NCI-H1092 (cell line): Measurements from ENCODE around the gene SNAP25.
A peak's percentile ranks its signal among the peaks of the same experiment; 100 is the strongest.

ENCODE experiments used
- DNase-seq: peaks from one replicate; lab custom pipeline; 2025; lab: John Stamatoyannopoulos, UW

The SNAP25 gene

DNA sequence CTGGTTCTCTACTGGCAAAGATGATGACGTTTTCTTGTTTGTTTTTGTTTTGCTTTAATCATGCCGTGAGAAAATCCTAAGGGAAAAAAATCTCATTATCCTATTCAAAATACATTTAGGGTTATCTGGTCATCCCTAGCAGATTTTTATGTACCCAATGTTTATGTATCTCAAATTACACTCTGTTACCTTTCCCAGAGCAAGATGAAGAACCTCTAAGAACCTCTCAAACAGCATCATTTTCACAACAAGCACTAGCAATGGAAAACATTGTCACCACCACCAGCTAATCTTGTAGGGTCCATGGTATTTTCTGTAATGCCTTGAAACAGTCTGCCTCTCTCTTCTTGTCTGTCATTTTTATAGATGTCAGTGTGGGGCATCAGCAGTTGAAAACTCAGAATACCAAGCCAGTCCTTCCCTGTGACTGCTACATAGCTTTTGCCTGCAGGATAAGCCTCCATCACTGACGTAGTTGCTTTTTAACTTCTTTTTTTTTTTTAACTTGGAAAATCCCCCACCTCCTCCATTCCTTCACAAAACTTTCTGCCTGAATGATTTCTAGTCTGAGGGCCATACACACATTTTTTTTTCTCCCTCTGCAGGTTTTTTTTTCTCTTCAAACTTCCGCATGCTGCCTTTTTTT is 2.4 kb upstream of the SNAP25 start:
- DNase-seq = no peak

DNA sequence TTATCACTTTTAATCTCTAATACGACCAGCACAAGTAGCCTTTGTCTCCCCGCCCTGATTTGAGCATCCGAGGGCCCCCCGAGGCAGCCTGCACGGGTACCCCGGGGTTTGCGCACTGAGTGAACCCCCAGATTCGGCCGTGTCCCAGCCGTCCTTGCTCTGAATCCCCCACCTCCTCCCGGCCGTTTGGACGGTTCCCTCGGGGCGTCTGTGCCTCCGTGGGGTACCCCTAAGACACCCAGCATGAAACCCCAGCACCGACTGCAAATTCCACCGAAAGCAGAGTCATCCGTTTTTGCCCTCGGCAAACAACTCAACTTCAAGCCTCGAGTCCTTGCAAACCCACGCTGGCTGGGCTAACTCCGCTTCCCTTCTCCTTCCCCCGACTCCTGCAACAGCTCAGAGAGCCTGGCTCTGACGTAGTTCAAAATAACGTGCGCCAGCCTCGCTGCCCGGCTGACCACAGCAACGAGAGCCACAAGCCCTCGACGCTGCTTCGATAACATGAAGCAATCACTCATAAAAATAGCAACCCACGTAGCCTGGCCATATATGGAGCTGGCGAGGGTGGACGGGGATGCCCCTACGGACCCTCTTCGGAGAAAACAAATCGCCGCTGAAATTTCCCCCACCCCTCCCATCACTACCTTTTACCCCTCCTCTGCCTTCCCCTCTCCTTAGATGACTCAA is 764 bp upstream of the SNAP25 start:
- peak; percentile 40 for DNase-seq

DNA sequence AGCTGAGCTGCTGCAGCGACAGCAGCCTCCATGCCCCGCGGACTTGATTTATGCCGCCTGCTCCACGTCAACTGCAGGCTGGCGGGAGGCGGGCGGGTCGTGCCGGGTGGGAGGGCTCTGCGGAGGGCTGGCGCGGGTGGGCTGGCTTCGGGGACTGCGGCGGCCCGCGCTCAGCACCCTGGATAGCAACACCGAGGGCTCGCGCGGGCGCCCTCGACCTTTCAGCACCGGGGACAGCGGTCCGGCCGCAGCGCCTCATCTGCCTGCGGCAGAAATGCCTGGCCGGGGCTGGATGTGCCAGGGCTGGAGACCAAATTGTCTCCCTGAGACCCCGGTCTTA is 792 bp downstream of the SNAP25 start:
- DNase-seq = peak; percentile 72

DNA sequence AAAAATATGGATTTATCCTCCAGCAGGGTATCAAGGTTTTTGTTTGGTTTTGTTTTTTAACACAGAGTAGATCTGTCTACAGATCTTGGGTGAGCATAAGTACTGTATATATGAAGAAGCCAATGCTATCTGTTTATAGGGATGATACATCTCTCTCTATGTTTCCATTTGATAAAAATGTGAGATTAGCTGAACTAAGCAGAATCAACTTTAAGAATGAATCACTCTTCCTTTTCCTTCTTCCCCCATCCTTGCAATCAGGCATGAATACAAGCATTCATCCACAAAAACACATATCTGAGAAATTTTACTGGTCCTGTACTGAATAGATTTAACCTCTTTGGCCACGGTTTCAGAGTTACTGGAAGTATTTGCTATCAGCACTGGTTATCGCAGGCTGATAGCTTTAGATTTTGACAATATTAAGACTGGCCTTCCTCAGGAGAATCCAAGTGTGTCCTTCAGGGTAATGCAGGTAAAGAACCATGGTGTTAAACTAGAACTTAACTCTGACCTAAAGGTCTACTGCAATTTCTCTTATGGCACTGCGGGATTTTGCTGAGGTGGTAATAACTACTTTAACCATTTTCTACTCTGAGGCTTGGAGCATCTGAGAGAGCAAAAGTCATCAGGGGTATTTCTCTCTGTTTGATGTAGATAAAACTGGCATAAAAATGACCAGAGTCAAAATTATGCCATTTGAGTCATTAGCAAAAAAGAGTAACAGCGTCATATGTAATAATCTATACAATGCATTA is 1.5 kb downstream of the SNAP25 start:
- no peak for DNase-seq

DNA sequence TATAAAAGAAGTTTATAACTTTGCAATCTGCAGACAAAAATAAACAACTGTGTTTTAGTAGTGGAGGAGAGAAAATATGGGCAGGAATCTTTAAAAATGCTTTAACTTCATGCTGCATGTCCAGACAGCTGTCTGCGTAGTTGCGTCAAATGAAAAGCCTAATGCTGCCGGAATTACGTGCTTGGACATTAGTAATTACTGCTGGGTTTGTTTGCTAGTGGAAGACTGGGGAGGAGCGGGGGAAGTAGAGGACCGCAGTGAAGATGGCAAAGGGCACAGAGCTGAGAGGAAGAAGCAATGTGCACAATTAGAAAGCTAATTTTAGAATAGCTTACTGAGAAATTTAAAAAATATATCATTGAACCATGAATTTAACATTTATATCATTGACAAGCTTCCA is 2.4 kb downstream of the SNAP25 start:
- DNase-seq = no peak

DNA sequence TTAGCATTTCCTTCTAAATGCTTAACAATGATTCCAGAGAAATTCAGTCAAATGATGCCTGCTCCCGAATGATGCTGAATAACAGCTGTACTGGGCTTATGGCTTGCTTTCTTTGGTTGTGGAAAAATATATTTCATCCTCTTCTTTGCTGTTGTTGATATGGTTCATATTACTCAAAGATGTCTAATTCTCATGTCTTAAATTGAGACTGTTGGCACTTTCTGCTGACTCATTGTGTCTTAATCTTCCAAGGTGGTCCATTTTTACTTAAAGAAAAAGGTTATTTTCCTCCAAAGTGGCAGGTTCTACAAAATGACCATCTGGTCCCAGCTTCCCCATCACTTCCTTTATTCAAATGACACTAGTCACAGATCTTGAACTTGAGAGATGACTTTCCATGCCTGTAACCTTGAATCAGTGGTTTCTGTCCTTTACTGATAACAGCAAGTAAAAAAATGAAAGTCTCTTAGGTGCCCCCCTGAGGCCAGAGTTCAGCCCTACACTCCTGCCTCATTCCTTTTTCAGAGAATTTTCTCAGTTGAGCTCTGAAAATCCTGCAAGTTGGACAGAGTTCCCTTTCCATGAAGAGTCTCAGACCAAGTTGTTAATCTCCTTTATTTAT is 6.9 kb downstream of the SNAP25 start:
- DNase-seq = no peak

DNA sequence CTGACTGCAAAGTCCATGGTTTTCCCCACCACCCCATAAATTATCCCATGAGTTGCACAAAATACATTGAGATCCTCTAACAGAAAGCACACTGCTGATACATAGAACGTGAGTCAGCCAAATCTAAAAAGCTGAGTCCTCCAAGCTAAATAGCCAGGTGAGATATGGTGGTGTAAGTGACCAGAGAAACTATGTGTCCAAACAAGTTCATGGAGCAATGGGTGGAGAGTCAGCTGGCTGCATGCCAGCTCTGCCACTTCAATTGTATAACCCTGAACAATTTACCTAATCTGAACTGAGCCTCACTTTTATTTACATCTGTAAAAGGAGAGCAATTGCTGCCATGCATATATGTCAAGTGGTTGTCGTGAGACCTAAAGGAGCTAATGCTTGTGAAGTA is 9.7 kb downstream of the SNAP25 start:
- no peak for DNase-seq

DNA sequence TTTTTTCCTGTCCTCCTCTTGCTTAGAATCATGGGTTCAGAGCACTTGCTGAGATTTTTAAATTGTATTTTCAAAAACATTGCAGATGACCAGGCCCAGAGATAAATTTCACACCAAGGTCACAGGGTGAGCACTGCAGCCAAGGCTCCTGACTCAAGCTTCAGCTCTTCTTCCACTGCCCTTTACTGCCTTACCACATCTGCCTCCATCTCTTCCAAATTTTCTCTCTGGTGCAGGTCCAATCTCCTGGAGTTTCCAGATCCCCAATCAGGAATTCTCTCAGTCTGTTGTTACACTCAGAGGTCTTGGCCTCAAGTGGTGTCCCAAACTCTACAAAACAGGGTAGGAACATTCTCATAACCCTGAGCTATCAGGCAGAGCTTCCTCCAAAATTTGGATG is 12.7 kb downstream of the SNAP25 start:
- no peak for DNase-seq

DNA sequence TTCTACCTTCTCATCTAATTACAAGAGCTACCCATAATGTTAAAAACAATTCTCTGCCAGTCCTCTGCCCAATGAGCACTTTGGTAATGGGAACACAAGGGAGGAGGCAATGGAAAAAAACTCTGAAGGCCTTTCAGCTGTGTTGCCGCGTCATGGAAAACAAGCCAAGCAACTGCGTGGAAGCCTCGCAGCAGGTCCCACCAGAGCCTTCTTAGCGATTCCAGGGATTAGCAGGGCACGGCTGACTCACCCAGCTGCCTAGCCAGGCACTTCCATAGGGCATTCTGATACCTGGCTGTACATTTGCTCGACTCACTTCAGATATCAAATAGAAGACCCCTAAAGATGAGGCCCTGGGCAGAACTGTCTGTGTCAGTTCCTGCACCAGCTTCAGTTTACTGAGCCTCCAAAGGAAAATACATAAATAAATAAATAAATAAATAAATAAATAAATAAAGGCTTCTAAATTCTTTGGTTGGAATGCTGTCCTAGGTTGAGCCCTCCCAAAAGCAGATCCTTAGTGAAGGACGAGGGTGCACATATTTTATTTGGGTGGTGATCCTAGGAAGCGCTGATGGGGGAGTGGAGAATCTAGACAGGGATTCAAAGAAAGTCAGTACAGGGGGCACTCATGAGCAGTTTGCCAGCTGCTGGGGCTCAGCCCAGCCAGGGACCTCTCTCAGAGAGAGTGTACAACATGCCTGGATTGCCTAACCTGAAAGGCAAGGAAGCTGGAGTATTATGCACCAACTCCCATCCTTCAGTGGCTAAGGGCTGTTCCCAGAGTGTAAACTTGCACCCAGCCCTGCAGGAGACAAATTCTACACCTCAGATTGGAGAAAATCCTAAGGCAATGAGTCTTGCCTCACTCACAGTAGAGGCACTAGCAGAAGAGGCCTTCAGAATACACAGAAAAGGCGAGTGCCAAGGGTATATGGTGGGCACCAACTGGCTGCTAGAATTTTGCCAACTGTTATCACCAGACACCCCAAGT is 18.2 kb downstream of the SNAP25 start:
- no peak for DNase-seq

DNA sequence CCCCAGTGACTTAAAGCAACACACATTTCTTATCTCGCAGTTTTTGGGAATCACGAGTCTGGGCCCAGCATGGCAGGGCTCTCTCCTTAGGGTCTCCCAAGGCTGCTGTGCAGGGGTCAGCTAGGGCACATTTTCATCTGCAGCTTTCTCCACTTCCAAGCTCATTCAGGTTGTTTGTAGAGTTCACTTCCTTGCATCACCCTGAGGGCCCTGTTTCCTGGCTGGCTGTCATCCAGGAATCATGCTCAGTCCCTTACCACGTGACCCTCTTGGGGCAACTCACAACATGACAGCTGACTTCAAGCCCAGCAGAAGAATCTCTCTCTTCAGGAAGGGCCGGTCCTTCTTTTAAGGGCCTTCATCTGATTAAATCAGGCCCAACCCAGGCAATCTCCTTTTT is 21.3 kb downstream of the SNAP25 start:
- no peak for DNase-seq

DNA sequence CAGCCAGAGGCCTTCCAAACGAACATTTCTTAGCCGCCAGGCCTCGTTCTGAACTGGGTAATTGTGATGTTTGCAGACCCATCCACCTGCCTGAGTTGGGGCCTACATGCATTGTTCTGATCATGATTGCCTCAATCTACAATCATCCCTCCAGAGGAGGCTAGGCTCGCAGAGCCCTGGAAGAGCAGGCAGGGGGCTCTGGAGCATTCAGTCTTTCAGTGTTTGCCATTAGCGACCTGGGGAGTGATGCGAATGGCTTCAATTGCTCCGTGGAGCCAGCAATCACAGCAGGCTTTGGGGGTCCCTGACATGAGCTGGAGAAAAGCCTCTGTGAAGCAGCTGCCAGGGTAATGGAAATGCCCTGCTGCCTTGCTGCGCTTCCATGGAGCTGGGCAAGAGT is 22.0 kb downstream of the SNAP25 start:
- DNase-seq = no peak

DNA sequence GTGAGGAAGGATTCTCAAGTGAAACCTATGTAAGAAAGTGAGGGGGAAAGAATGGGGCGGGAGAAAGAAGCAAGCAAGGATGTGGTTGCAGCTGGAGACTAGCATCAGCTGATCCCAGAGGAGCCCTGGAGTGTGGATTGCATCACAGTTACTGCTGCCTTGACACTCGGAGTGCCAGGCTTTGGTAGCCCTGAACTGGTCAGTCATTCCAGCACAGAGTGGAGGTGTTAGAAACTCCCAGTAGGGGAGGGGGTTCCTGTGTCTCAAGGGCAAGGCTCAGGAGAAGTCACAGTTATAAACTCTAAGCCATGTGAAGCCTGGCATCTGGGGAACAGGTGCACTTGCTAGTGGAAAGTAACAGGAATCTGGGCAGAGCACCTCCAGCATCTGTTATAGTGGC is 23.5 kb downstream of the SNAP25 start:
- DNase-seq = no peak

DNA sequence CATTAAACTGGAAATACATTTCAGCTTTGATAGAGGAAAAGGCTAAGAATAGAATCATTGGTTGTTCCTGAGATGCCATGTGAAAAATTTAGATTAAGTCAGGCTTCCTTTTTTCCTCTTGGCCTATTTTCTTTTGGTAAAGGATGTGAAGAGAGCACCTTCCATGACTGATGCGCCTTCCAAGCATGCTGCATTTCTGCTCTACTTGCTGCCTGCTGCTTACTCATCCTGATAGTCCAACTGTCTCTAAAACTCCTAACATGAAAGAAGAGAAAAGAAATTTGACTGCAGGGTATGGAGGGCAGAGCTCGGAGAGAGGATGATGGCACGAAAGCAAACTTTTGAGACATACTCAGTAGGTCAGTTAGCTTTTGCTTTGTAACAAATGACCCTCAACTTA is 28.8 kb downstream of the SNAP25 start:
- DNase-seq = no peak

DNA sequence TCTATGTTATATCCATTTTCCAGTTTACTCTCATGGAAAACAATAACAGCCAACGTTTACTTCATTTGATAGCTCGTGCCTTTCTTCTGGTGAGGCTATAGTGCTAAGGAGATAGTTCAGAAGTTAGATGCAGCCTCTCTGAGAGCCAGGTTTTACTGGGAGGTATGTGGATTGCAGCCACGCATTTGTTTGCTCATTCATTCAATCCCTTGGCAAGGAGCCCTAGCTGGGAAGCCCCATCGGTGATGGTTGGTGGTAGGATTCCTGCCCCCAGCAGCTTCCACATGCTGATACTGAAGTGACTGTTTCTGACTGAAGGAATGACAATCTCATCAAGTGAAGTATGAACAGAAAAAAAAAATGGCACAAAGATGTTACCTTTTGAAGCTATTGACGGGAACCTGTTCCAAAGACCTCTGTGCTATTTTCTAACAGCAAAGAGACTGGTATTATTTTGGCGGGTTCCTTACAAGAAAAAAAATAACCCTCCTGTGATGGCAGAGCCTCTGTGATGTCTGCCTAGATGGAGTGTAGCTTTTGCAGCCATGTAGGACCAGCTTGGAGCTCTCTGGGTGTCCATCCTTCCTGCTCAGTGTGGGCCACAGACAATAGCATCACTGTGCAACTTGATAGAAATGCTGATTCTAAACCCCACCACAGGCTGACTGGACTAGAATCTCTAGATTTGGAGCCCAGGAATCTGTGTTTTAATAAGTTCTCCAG is 30.6 kb downstream of the SNAP25 start:
- no peak for DNase-seq

DNA sequence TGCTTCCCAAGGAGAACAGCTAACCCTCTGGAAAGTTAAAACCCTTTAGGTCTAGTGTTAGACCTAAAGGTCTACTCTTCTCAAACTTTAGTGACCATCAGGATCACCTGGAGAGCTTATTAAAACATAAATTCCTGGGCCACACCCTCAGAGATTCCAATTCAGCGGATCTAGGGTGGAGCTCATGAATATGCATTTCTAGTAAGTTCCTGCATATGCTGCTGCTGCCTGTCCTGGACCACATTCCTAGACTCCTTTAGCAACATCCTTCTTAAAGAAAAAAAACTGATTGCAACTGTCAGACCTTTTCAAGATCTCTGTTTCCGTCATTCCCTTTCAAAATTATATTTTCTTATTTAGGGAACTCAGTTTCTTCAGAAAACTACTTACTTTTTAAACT is 31.2 kb downstream of the SNAP25 start:
- DNase-seq = no peak

DNA sequence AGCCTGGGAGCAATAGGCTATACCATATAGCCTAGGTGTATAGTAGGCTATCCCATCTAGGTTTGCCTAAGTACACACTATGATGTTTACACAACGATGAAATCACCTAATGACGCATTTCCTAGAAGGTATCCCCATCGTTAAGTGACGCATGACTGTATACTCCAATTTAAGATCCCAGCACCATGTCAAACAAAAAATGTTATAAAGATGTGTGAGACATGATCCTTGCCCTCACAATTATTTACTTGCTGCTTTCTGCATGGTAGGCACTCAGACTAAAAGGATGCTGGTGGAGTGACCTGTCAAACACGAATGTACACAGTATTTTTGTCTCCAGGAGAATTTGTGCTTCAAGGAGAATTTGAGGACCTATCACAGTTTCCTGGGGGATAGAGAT is 32.3 kb downstream of the SNAP25 start:
- DNase-seq = no peak

DNA sequence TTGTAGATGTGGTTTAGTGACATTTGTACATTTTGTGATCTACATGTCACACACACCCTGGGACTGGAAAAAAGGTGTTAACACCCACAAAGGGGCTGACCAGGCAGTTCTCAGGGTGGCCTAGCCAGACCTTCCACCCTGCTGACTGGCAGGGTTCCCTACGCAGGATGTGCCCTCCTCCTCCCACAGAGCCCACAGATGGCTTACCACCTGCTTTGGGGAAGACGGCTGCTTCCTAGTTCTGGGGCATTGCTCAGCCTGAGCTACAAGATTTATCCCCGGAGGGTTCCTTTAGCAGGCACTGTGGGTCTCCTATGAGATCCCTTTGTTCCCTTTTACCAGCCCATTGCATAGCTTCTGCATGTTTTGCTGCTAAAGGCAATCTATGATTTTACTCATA is 35.1 kb downstream of the SNAP25 start:
- DNase-seq = no peak

DNA sequence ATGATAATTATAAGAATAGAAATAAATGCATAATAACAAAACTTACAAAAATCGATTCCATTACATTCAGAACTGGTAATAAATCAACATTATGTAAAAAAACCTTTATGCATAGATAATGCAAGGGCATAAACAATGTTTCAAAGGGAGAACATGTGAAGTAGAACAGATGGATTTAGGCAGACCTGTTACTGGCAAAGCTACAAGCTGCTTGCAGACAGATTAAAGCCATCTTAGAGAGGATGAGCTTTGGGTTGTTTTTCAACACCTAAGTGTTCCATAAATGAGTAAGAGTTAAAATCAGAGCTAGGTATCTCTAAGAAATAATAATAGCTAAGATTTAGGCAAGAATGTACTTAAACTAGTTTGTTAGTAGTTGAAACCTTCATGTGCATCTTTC is 37.2 kb downstream of the SNAP25 start:
- no peak for DNase-seq

DNA sequence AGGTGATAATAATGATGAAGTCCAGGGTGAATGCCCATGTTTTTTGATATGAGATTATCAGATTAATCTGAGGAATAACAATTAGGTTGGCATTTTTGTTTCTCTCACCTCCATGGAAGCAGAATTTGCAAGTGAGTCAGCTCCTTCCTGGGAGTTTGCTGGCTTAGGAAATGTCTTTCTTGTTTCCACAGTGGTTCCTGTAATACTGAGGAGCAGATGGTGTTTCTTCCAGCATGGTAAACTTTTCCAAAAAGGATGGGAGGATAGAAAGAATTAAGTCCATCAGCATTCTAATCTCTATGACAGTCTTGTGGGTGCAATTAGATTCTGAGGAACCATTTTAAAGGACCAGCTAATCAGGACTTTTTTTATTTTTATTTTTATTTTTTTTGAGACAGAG is 40.5 kb downstream of the SNAP25 start:
- no peak for DNase-seq

DNA sequence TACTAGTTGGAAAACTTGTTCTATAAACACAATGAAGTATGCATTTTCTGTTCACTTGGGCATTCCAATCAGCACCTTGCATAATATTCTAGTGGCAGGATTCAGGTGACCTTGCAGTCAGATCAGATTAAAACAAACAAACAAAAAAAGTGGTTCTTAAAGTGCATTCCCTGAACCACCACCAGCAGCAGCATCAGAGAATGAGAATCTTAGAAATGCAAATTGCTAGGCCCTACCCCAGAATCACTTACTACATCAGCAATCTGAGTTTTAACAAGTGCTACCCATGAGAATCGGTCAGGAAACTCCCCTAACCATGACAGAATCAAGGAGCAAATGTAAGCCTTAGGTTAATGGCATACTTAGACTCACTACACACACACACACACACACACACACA is 41.7 kb downstream of the SNAP25 start:
- DNase-seq = no peak

DNA sequence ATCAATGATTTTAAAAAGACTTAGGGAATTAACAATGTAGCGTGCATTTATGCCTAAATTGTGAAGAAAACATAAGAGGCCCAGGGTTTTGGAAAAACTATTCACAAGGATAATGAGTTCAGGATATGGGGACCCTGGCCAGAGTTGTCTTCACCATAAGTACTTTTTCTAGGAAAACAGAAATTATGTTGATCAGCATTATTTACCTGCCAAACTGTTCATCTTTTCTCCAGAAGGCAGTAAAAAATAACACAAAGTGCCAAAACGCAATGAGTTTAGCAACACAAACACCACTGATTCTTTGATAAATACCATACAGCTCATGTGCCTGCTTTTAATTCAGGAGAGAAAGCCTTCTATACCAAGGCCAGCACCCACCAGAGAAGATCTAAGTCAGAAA is 43.1 kb downstream of the SNAP25 start:
- DNase-seq = no peak
